GM13977 (cell line): Measurements from ENCODE around the gene PRR33.

Experiments used
- DNase-seq: peaks from one replicate; pipeline ENCODE4 v3.0.0; 2012; ENCODE audit warnings: low spot score
- CTCF ChIP-seq: IDR thresholded peaks from 2 replicates; pipeline ENCODE4 v1.5.1; 2012; ENCODE audit warnings: mild to moderate bottlenecking, control low read depth; ENCODE audit not compliant: insufficient read depth; ENCODE audit errors: extremely low read depth, missing control alignments
- in situ Hi-C: fragments of 300-500 bp; cut with MboI; formaldehyde crosslinking; loops from one replicate; pipeline ENCODE4 v1.12.0; 2022; ENCODE audit warnings: low sequenced_read_pairs, low pct_unique_long_range_greater_than_20kb, mixed read lengths, inconsistent platforms; ENCODE audit not compliant: unreplicated experiment

PRR33 gene

GRCh38 chr11:1892558-1892957, 863 bp upstream of the PRR33 start:
- DNase-seq, result no peak
- no peak for TF ChIP-seq CTCF
- in situ Hi-C loops, result no loop called here

GRCh38 chr11:1892116-1892515, 421 bp upstream of the PRR33 start:
- DNase-seq, result peak; percentile 17
- in situ Hi-C loops, result no loop called here
- no peak for TF ChIP-seq CTCF

GRCh38 chr11:1890856-1891830, 552 bp downstream of the PRR33 start:
- no peak for TF ChIP-seq CTCF
- peak; percentile 37 for DNase-seq
- in situ Hi-C loops, result no loop called here

- no peak for TF ChIP-seq CTCF
- in situ Hi-C loops, result no loop called here
- DNase-seq, result peak; percentile 44
Measured at GRCh38 chr11:1889941-1890855, 1.5 kb downstream of the PRR33 start.

GRCh38 chr11:1889224-1889930, 2.3 kb downstream of the PRR33 start:
- DNase-seq, result peak; percentile 32
- TF ChIP-seq CTCF, result no peak

GRCh38 chr11:1888811-1889210, 2.9 kb downstream of the PRR33 start:
- no peak for TF ChIP-seq CTCF
- in situ Hi-C loops, result no loop called here
- DNase-seq, result peak; percentile 19

More at GRCh38 chr11:1889224-1889930, 2.3 kb downstream of the PRR33 start:
- in situ Hi-C loops, result no loop called here
